NCI-H524 treated with DMSO at 0.1 percent for 48 hours (cell line): ENCODE measurements around the gene PPP3R2.
A peak's percentile ranks its signal among the peaks of the same experiment; 100 is the strongest.
"Not testable (repeated sequence)": the region's sequence is repeated elsewhere in the genome, so short reads cannot be mapped to it uniquely, and the experiment has no call there.

Experiments used
- DNase-seq: peaks from one replicate; lab custom pipeline; 2025; lab: John Stamatoyannopoulos, UW

PPP3R2 gene

GRCh38 chr9:101594796-101595195, at the start of gene PPP3R2:
Gene PPP3R2, minus strand, starts transcription at chr9:101594969. Its CDS starts 48 bp downstream, at chr9:101594921.
- DNase-seq, result no peak

- no peak for DNase-seq
Measured at GRCh38 chr9:101639785-101640665, 45.3 kb upstream of the PPP3R2 start.

GRCh38 chr9:101639311-101639710, 44.5 kb upstream of the PPP3R2 start:
- no peak for DNase-seq

- no peak for DNase-seq
Measured at GRCh38 chr9:101636247-101636646, 41.5 kb upstream of the PPP3R2 start.

- no peak for DNase-seq
Measured at GRCh38 chr9:101635473-101635872, 40.7 kb upstream of the PPP3R2 start.

- DNase-seq, result no peak
Measured at GRCh38 chr9:101634741-101635409, 40.1 kb upstream of the PPP3R2 start.

GRCh38 chr9:101632611-101633010, 37.8 kb upstream of the PPP3R2 start:
- DNase-seq, result no peak

- no peak for DNase-seq
Measured at GRCh38 chr9:101631892-101632291, 37.1 kb upstream of the PPP3R2 start.

- DNase-seq, result no peak
Measured at GRCh38 chr9:101629636-101630035, 34.9 kb upstream of the PPP3R2 start.

- DNase-seq, result no peak
Measured at GRCh38 chr9:101628173-101628572, 33.4 kb upstream of the PPP3R2 start.

GRCh38 chr9:101626295-101626694, 31.5 kb upstream of the PPP3R2 start:
- DNase-seq, result no peak

GRCh38 chr9:101625876-101626275, 31.1 kb upstream of the PPP3R2 start:
- DNase-seq, result no peak

GRCh38 chr9:101620452-101620851, 25.7 kb upstream of the PPP3R2 start:
- DNase-seq, result no peak

- no peak for DNase-seq
Measured at GRCh38 chr9:101618698-101619097, 23.9 kb upstream of the PPP3R2 start.

- no peak for DNase-seq
Measured at GRCh38 chr9:101605547-101605946, 10.8 kb upstream of the PPP3R2 start.

GRCh38 chr9:101604296-101604695, 9.5 kb upstream of the PPP3R2 start:
- DNase-seq, result no peak

GRCh38 chr9:101601904-101602765, 7.4 kb upstream of the PPP3R2 start:
- DNase-seq, result no peak

GRCh38 chr9:101593345-101593744, 1.4 kb downstream of the PPP3R2 start:
- no peak for DNase-seq

GRCh38 chr9:101592788-101593187, 2.0 kb downstream of the PPP3R2 start:
- no peak for DNase-seq

GRCh38 chr9:101591787-101592446, 2.9 kb downstream of the PPP3R2 start:
- peak; percentile 19 for DNase-seq

- peak; percentile 92 for DNase-seq
Measured at GRCh38 chr9:101590901-101591300, 3.9 kb downstream of the PPP3R2 start.

- not testable (repeated sequence) for DNase-seq
Measured at GRCh38 chr9:101590074-101590473, 4.7 kb downstream of the PPP3R2 start.
